ENCODE data around the gene TEC. TPM values are rescaled to one million over a fixed set of nuclear protein-coding genes. Genes with fewer than 3 reads are reported as not detected.

The TEC gene
- total and polyA plus RNA-seq, 2 donors: 2.9 to 4.2 TPM

GRCh38 chr4:48109413-48110263, 160.0 kb downstream of the TEC start:
- H3K4me3 ChIP-seq (ENCODE audit: low read length in 2 of 2): no peak overlapping the region
- WGBS: 81% methylated on average over 5 of the region's 5 CpGs
- H3K27ac ChIP-seq (ENCODE audit: low read depth in 1 of 2, low read length in 1 of 2): no peak overlapping the region
- DNase-seq (ENCODE audit: low read depth in 6 of 9, low spot score in 9 of 9): peak in 5 of 9 donors; percentile 42 to 77 (median 55)
- H3K27me3 ChIP-seq (ENCODE audit: control insufficient read depth in 2 of 2, insufficient read depth in 1 of 2, low read length in 1 of 2): no peaks in the 10 kb centered on the region
- H3K9me3 ChIP-seq (ENCODE audit: control insufficient read depth in 2 of 2, insufficient read depth in 1 of 2, low read length in 1 of 2): no peaks in the 10 kb centered on the region
- H3K4me1 ChIP-seq (ENCODE audit: control insufficient read depth in 2 of 2, insufficient read depth in 2 of 2, low read length in 2 of 2): no peaks in the 10 kb centered on the region
- H3K36me3 ChIP-seq (ENCODE audit: control insufficient read depth in 2 of 2, insufficient read depth in 2 of 2, low read length in 1 of 2): no peaks in the 10 kb centered on the region

- no peak for DNase-seq (ENCODE audit: low read depth in 6 of 9, low spot score in 9 of 9)
- over 99% methylated on average over 2 of the region's 2 CpGs for WGBS
- Histone ChIP-seq H3K4me3 (ENCODE audit: low read length in 2 of 2) (no peak overlapping the region), H3K9me3 (ENCODE audit: control insufficient read depth in 2 of 2, insufficient read depth in 1 of 2, low read length in 1 of 2) (no peaks in the 10 kb centered on the region), H3K27ac (ENCODE audit: low read depth in 1 of 2, low read length in 1 of 2) (no peak overlapping the region), H3K36me3 (ENCODE audit: control insufficient read depth in 2 of 2, insufficient read depth in 2 of 2, low read length in 1 of 2) (no peaks in the 10 kb centered on the region), H3K27me3 (ENCODE audit: control insufficient read depth in 2 of 2, insufficient read depth in 1 of 2, low read length in 1 of 2) (no peaks in the 10 kb centered on the region), H3K4me1 (ENCODE audit: control insufficient read depth in 2 of 2, insufficient read depth in 2 of 2, low read length in 2 of 2) (no peaks in the 10 kb centered on the region)
Observed at GRCh38 chr4:48108309-48109073, 161.1 kb downstream of the TEC start.

- Histone ChIP-seq H3K36me3 (ENCODE audit: control insufficient read depth in 2 of 2, insufficient read depth in 2 of 2, low read length in 1 of 2) (no peaks in the 10 kb centered on the region), H3K27ac (ENCODE audit: low read depth in 1 of 2, low read length in 1 of 2) (no peak overlapping the region), H3K4me3 (ENCODE audit: low read length in 2 of 2) (no peak overlapping the region), H3K9me3 (ENCODE audit: control insufficient read depth in 2 of 2, insufficient read depth in 1 of 2, low read length in 1 of 2) (no peaks in the 10 kb centered on the region), H3K4me1 (ENCODE audit: control insufficient read depth in 2 of 2, insufficient read depth in 2 of 2, low read length in 2 of 2) (no peaks in the 10 kb centered on the region), H3K27me3 (ENCODE audit: control insufficient read depth in 2 of 2, insufficient read depth in 1 of 2, low read length in 1 of 2) (no peaks in the 10 kb centered on the region)
- no peak for DNase-seq (ENCODE audit: low read depth in 6 of 9, low spot score in 9 of 9)
- 100% methylated on average over 1 of the region's 1 CpG for WGBS
Observed at GRCh38 chr4:48105230-48105629, 164.4 kb downstream of the TEC start.

GRCh38 chr4:48103483-48104139, 166.0 kb downstream of the TEC start:
- H3K4me3 ChIP-seq (ENCODE audit: low read length in 2 of 2): no peak overlapping the region
- no peaks in the 10 kb centered on the region for H3K4me1 ChIP-seq (ENCODE audit: control insufficient read depth in 2 of 2, insufficient read depth in 2 of 2, low read length in 2 of 2)
- DNase-seq (ENCODE audit: low read depth in 6 of 9, low spot score in 9 of 9): peak in 1 of 9 donors; percentile 20
- no peaks in the 10 kb centered on the region for H3K36me3 ChIP-seq (ENCODE audit: control insufficient read depth in 2 of 2, insufficient read depth in 2 of 2, low read length in 1 of 2)
- WGBS: 96% methylated on average over 3 of the region's 3 CpGs
- no peak overlapping the region for H3K27ac ChIP-seq (ENCODE audit: low read depth in 1 of 2, low read length in 1 of 2)
- no peaks in the 10 kb centered on the region for H3K9me3 ChIP-seq (ENCODE audit: control insufficient read depth in 2 of 2, insufficient read depth in 1 of 2, low read length in 1 of 2)
- no peaks in the 10 kb centered on the region for H3K27me3 ChIP-seq (ENCODE audit: control insufficient read depth in 2 of 2, insufficient read depth in 1 of 2, low read length in 1 of 2)

GRCh38 chr4:48102303-48102702, 167.3 kb downstream of the TEC start:
- Histone ChIP-seq H3K9me3 (ENCODE audit: control insufficient read depth in 2 of 2, insufficient read depth in 1 of 2, low read length in 1 of 2) (no peaks in the 10 kb centered on the region), H3K4me1 (ENCODE audit: control insufficient read depth in 2 of 2, insufficient read depth in 2 of 2, low read length in 2 of 2) (no peaks in the 10 kb centered on the region), H3K36me3 (ENCODE audit: control insufficient read depth in 2 of 2, insufficient read depth in 2 of 2, low read length in 1 of 2) (no peaks in the 10 kb centered on the region), H3K27ac (ENCODE audit: low read depth in 1 of 2, low read length in 1 of 2) (no peak overlapping the region), H3K4me3 (ENCODE audit: low read length in 2 of 2) (no peak overlapping the region), H3K27me3 (ENCODE audit: control insufficient read depth in 2 of 2, insufficient read depth in 1 of 2, low read length in 1 of 2) (no peaks in the 10 kb centered on the region)
- DNase-seq (ENCODE audit: low read depth in 6 of 9, low spot score in 9 of 9): no peak
- 95% methylated on average over 3 of the region's 3 CpGs for WGBS

- H3K36me3 ChIP-seq (ENCODE audit: control insufficient read depth in 2 of 2, insufficient read depth in 2 of 2, low read length in 1 of 2): no peaks in the 10 kb centered on the region
- no peaks in the 10 kb centered on the region for H3K27me3 ChIP-seq (ENCODE audit: control insufficient read depth in 2 of 2, insufficient read depth in 1 of 2, low read length in 1 of 2)
- H3K27ac ChIP-seq (ENCODE audit: low read depth in 1 of 2, low read length in 1 of 2): no peak overlapping the region
- 100% methylated on average over 1 of the region's 1 CpG for WGBS
- no peak for DNase-seq (ENCODE audit: low read depth in 6 of 9, low spot score in 9 of 9)
- no peaks in the 10 kb centered on the region for H3K4me1 ChIP-seq (ENCODE audit: control insufficient read depth in 2 of 2, insufficient read depth in 2 of 2, low read length in 2 of 2)
- H3K9me3 ChIP-seq (ENCODE audit: control insufficient read depth in 2 of 2, insufficient read depth in 1 of 2, low read length in 1 of 2): no peaks in the 10 kb centered on the region
- H3K4me3 ChIP-seq (ENCODE audit: low read length in 2 of 2): no peak overlapping the region
Observed at GRCh38 chr4:48100256-48100655, 169.4 kb downstream of the TEC start.

- 98% methylated on average over 2 of the region's 2 CpGs for WGBS
- H3K27ac ChIP-seq (ENCODE audit: low read depth in 1 of 2, low read length in 1 of 2): no peak overlapping the region
- H3K36me3 ChIP-seq (ENCODE audit: control insufficient read depth in 2 of 2, insufficient read depth in 2 of 2, low read length in 1 of 2): no peaks in the 10 kb centered on the region
- no peak overlapping the region for H3K4me3 ChIP-seq (ENCODE audit: low read length in 2 of 2)
- no peaks in the 10 kb centered on the region for H3K27me3 ChIP-seq (ENCODE audit: control insufficient read depth in 2 of 2, insufficient read depth in 1 of 2, low read length in 1 of 2)
- no peaks in the 10 kb centered on the region for H3K9me3 ChIP-seq (ENCODE audit: control insufficient read depth in 2 of 2, insufficient read depth in 1 of 2, low read length in 1 of 2)
- DNase-seq (ENCODE audit: low read depth in 6 of 9, low spot score in 9 of 9): no peak
- no peaks in the 10 kb centered on the region for H3K4me1 ChIP-seq (ENCODE audit: control insufficient read depth in 2 of 2, insufficient read depth in 2 of 2, low read length in 2 of 2)
Observed at GRCh38 chr4:48095441-48095840, 174.2 kb downstream of the TEC start.

- DNase-seq (ENCODE audit: low read depth in 6 of 9, low spot score in 9 of 9): no peak
- no peaks in the 10 kb centered on the region for H3K4me1 ChIP-seq (ENCODE audit: control insufficient read depth in 2 of 2, insufficient read depth in 2 of 2, low read length in 2 of 2)
- H3K27ac ChIP-seq (ENCODE audit: low read depth in 1 of 2, low read length in 1 of 2): no peak overlapping the region
- H3K9me3 ChIP-seq (ENCODE audit: control insufficient read depth in 2 of 2, insufficient read depth in 1 of 2, low read length in 1 of 2): no peaks in the 10 kb centered on the region
- WGBS: 93% methylated on average over 3 of the region's 3 CpGs
- H3K27me3 ChIP-seq (ENCODE audit: control insufficient read depth in 2 of 2, insufficient read depth in 1 of 2, low read length in 1 of 2): no peaks in the 10 kb centered on the region
- no peaks in the 10 kb centered on the region for H3K36me3 ChIP-seq (ENCODE audit: control insufficient read depth in 2 of 2, insufficient read depth in 2 of 2, low read length in 1 of 2)
- no peak overlapping the region for H3K4me3 ChIP-seq (ENCODE audit: low read length in 2 of 2)
Observed at GRCh38 chr4:48093991-48094416, 175.6 kb downstream of the TEC start.

- Histone ChIP-seq H3K9me3 (ENCODE audit: control insufficient read depth in 2 of 2, insufficient read depth in 1 of 2, low read length in 1 of 2) (no peaks in the 10 kb centered on the region), H3K27me3 (ENCODE audit: control insufficient read depth in 2 of 2, insufficient read depth in 1 of 2, low read length in 1 of 2) (no peaks in the 10 kb centered on the region), H3K4me3 (ENCODE audit: low read length in 2 of 2) (no peak overlapping the region), H3K36me3 (ENCODE audit: control insufficient read depth in 2 of 2, insufficient read depth in 2 of 2, low read length in 1 of 2) (peaks cover 0 to 6% of the 10 kb centered on the region in 2 donors), H3K4me1 (ENCODE audit: control insufficient read depth in 2 of 2, insufficient read depth in 2 of 2, low read length in 2 of 2) (no peaks in the 10 kb centered on the region), H3K27ac (ENCODE audit: low read depth in 1 of 2, low read length in 1 of 2) (no peak overlapping the region)
- 95% methylated on average over 5 of the region's 5 CpGs for WGBS
- no peak for DNase-seq (ENCODE audit: low read depth in 6 of 9, low spot score in 9 of 9)
Observed at GRCh38 chr4:48090621-48091020, 179.0 kb downstream of the TEC start.

Data from thymus (tissue), 11 donors.